Activated CD4-positive, alpha-beta memory T cell treated with anti-CD3 and anti-CD28 coated beads for 36 hours (primary cell): ENCODE measurements around the gene PAK5. TPM values are rescaled to one million over a fixed set of nuclear protein-coding genes. Genes with fewer than 3 reads are reported as not detected.

Experiments
- CTCF ChIA-PET: fragments of 350-600 bp; sonication (Branson Sonifier 250); formaldehyde crosslinking; loops from one replicate; lab custom pipeline; 2021; ENCODE audit warnings: antibody characterized with exemption, inconsistent platforms; lab: Charles Lee
- POLR2A ChIA-PET: fragments of 350-600 bp; sonication (Branson Sonifier 250); formaldehyde crosslinking; loops from one replicate; lab custom pipeline; 2021; ENCODE audit warnings: antibody characterized with exemption; lab: Charles Lee
- DNase-seq: peaks from one replicate; pipeline ENCODE4 v3.0.0-alpha.2; 2020
- H3K27ac Mint-ChIP-seq: one replicate; pipeline ENCODE4 v1.8.0; 2021; ENCODE audit warnings: mixed read lengths
- H3K27me3 Mint-ChIP-seq: one replicate; pipeline ENCODE4 v1.8.0; 2021; ENCODE audit warnings: mixed read lengths
- H3K36me3 Mint-ChIP-seq: one replicate; pipeline ENCODE4 v1.8.0; 2021; ENCODE audit warnings: mixed read lengths
- H3K4me1 Mint-ChIP-seq: one replicate; pipeline ENCODE4 v1.8.0; 2021; ENCODE audit warnings: low read depth, mixed read lengths
- H3K4me3 Mint-ChIP-seq: one replicate; pipeline ENCODE4 v1.8.0; 2021; ENCODE audit warnings: mild to moderate bottlenecking, mixed read lengths
- H3K9me3 Mint-ChIP-seq: one replicate; pipeline ENCODE4 v1.8.0; 2021; ENCODE audit warnings: mixed read lengths
- intact Hi-C: fragments of 100-400 bp; cut with micrococcal nuclease; formaldehyde crosslinking; loops from one replicate; pipeline ENCODE4 v1.15.1; 2023
- total RNA-seq, 2 experiments: library from RNA; stranded (reverse); gene quantifications; one replicate each; pipeline ENCODE4 v1.2.3, GENCODE V29; 2021

The PAK5 gene
- total RNA-seq, 2 experiments from 2014 or later: not detected

- Mint-ChIP-seq H3K27me3 (peaks cover 2% of the 10 kb centered on the region), H3K4me1 (no peaks in the 10 kb centered on the region), H3K36me3 (no peaks in the 10 kb centered on the region), H3K9me3 (no peaks in the 10 kb centered on the region), H3K27ac (no peak overlapping the region), H3K4me3 (no peak overlapping the region)
- intact Hi-C loops: no loop called here
- ChIA-PET CTCF (no interaction called here), POLR2A (no interaction called here)
- no peak for DNase-seq
Measured at GRCh38 chr20:9711872-9712271, 127.0 kb downstream of the PAK5 start.

DNA sequence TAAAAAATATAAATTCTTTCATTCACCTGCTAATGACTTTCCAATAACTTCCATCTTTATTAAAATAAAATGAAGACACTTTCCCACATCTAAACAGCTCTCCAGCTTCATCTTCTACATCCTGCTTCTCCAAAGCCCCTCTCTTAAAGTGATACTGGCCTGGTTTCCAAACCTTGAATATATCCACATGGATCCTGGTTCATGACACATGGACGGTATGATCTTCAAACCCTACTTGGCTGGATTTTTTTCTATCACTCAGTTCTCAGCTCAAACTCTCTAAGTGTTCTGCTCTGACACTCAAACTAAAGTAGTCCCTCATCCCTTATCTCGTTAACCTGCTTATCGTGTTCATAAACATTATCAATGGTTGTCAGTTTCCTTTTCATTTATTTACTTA, 128.2 kb downstream of the PAK5 start:
- H3K9me3 Mint-ChIP-seq: no peaks in the 10 kb centered on the region
- peaks cover 2% of the 10 kb centered on the region for H3K27me3 Mint-ChIP-seq
- H3K36me3 Mint-ChIP-seq: no peaks in the 10 kb centered on the region
- intact Hi-C loops: no loop called here
- H3K27ac Mint-ChIP-seq: no peak overlapping the region
- ChIA-PET CTCF (no interaction called here), POLR2A (no interaction called here)
- H3K4me1 Mint-ChIP-seq: no peaks in the 10 kb centered on the region
- no peak for DNase-seq
- H3K4me3 Mint-ChIP-seq: no peak overlapping the region

DNA sequence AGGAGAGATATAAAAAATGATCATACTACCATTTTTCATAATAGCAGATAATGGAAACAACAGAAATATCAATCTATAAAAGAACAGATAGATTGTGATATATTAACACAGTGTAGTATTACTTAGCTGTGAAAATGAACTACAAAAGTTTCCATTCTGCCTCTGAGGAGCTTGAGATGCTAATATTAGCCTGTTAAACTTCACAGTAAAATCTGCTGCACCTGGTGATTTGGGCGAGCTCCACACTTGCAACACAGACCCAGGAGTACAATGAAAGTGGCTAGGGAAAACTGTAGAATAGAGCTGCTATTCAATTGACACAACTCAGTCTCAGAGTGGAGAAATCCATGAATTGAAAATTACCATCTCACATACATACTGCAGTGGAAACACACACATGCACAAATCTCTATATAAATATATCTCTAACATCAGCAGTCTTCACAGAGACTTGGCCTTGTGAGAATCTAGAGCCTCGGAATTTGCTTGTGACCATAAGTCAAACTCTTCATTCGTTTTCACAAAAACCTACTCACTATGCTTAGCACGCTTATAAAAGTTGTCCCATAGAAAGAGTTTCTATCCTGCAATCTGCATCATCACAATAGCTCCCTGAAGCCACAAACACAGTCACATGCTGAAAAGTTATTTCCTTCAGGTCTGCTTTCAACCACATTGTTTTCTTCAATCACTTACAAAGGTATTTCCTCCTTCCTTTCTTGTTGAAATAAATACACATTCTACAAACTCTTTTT, 133.0 kb downstream of the PAK5 start:
- Mint-ChIP-seq H3K36me3 (no peaks in the 10 kb centered on the region), H3K27me3 (no peaks in the 10 kb centered on the region), H3K27ac (no peak overlapping the region), H3K4me1 (no peaks in the 10 kb centered on the region), H3K4me3 (no peak overlapping the region), H3K9me3 (no peaks in the 10 kb centered on the region)
- POLR2A ChIA-PET: no interaction called here
- intact Hi-C loops: no loop called here
- CTCF ChIA-PET: no interaction called here
- no peak for DNase-seq

DNA sequence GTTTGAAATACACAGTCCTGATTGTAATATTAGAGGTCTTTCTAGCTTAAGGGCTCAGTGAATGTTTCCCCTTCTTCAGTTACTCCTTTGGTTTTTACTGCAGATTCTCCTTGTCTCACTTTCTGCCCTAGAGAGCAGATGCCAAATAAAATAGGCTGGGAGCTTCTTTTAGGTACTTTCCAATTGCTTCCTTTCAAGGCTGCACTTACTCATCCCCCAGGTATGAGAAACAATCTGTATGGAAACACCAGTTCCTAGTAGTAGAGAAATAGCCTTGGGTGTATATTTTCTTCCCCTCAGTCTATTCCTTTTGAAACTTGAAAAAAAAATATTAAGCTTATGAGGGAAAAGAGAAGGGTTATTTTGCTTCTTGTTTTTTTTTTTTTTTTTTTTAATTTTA, 139.7 kb downstream of the PAK5 start:
- no peaks in the 10 kb centered on the region for H3K36me3 Mint-ChIP-seq
- no peaks in the 10 kb centered on the region for H3K9me3 Mint-ChIP-seq
- no peak for DNase-seq
- H3K4me3 Mint-ChIP-seq: no peak overlapping the region
- ChIA-PET POLR2A (no interaction called here), CTCF (no interaction called here)
- no peaks in the 10 kb centered on the region for H3K4me1 Mint-ChIP-seq
- no peaks in the 10 kb centered on the region for H3K27me3 Mint-ChIP-seq
- no peak overlapping the region for H3K27ac Mint-ChIP-seq
- intact Hi-C loops: no loop called here

DNA sequence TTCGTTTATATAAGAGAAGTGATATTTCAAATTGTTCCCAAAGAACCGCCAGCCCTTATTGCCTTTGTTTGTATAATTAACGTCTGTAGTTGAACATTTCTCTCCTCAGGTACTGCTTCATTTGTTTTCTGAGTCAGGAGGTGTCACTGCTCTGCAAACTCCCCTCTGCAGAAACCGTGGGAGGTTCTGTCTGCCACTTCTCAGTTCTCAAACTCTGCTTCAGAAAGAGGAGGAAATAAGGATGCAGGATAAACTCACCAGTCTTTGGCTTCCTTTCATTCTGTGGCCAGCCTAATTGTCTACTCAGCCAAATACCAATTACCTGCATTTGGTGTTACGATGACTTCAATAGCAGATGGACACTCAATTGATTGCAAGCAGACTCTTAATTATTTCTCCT, 149.8 kb downstream of the PAK5 start:
- no peak overlapping the region for H3K4me3 Mint-ChIP-seq
- H3K4me1 Mint-ChIP-seq: no peaks in the 10 kb centered on the region
- ChIA-PET POLR2A (no interaction called here), CTCF (interaction anchor here (0.7 kb wide), 1 partner anchor 436 kb away, joined by 3 read pairs; no protein-coding TSS in a partner anchor)
- no peak overlapping the region for H3K27ac Mint-ChIP-seq
- H3K9me3 Mint-ChIP-seq: no peaks in the 10 kb centered on the region
- intact Hi-C loops: no loop called here
- no peaks in the 10 kb centered on the region for H3K36me3 Mint-ChIP-seq
- no peaks in the 10 kb centered on the region for H3K27me3 Mint-ChIP-seq
- no peak for DNase-seq

DNA sequence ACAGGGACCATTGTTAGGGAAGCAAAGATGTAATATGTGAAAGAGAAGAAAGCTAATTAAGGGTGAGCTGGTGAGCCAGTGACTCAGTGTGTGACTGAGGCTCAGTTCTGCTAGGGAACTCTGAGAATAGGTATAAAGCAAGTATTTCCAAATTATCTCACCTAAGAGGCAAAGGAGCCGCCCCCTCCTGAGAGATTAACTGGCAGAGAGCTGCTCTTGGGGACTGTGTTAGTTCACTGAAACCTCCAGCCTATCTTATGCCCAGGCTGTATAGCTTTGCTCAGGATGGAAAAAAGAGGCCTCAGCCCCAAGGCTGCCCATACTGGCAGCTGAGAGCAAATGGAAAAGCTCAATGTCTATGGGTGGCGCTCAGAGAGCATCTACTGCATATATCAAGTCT, 152.0 kb downstream of the PAK5 start:
- Mint-ChIP-seq H3K36me3 (no peaks in the 10 kb centered on the region), H3K4me1 (no peaks in the 10 kb centered on the region), H3K27ac (no peak overlapping the region), H3K4me3 (no peak overlapping the region), H3K27me3 (no peaks in the 10 kb centered on the region), H3K9me3 (no peaks in the 10 kb centered on the region)
- CTCF ChIA-PET: no interaction called here
- POLR2A ChIA-PET: no interaction called here
- DNase-seq: no peak
- intact Hi-C loops: no loop called here

GRCh38 chr20:9686455-9686854, 152.4 kb downstream of the PAK5 start:
- ChIA-PET CTCF (no interaction called here), POLR2A (no interaction called here)
- Mint-ChIP-seq H3K4me1 (no peaks in the 10 kb centered on the region), H3K36me3 (no peaks in the 10 kb centered on the region), H3K27ac (no peak overlapping the region), H3K9me3 (no peaks in the 10 kb centered on the region), H3K27me3 (no peaks in the 10 kb centered on the region), H3K4me3 (no peak overlapping the region)
- no peak for DNase-seq
- intact Hi-C loops: no loop called here

GRCh38 chr20:9686001-9686400, 152.9 kb downstream of the PAK5 start:
- ChIA-PET CTCF (no interaction called here), POLR2A (no interaction called here)
- intact Hi-C loops: no loop called here
- H3K27ac Mint-ChIP-seq: no peak overlapping the region
- no peaks in the 10 kb centered on the region for H3K4me1 Mint-ChIP-seq
- H3K4me3 Mint-ChIP-seq: no peak overlapping the region
- H3K9me3 Mint-ChIP-seq: no peaks in the 10 kb centered on the region
- no peaks in the 10 kb centered on the region for H3K36me3 Mint-ChIP-seq
- no peaks in the 10 kb centered on the region for H3K27me3 Mint-ChIP-seq
- DNase-seq: no peak

DNA sequence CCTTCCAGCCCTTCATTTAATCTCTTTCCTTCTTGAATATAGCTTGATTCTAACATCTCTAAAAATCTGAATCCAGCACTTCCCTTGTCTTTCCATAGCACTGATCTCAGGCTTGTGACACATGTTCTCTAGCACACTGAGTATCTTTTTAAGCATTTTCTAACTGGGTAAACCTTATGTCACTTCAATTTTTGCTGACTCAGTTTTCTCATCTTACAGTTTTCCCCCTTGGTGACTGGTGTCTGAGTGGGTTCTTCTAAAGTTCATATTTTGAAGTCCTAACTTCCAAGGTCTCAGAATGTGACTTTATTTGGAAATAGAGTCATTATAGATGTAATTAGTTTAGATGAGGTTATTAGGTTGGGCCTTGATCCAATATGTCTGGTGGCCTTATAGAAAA, 153.9 kb downstream of the PAK5 start:
- CTCF ChIA-PET: no interaction called here
- POLR2A ChIA-PET: no interaction called here
- Mint-ChIP-seq H3K4me3 (no peak overlapping the region), H3K27ac (no peak overlapping the region), H3K27me3 (no peaks in the 10 kb centered on the region), H3K9me3 (no peaks in the 10 kb centered on the region), H3K4me1 (no peaks in the 10 kb centered on the region), H3K36me3 (no peaks in the 10 kb centered on the region)
- intact Hi-C loops: no loop called here
- DNase-seq: no peak

DNA sequence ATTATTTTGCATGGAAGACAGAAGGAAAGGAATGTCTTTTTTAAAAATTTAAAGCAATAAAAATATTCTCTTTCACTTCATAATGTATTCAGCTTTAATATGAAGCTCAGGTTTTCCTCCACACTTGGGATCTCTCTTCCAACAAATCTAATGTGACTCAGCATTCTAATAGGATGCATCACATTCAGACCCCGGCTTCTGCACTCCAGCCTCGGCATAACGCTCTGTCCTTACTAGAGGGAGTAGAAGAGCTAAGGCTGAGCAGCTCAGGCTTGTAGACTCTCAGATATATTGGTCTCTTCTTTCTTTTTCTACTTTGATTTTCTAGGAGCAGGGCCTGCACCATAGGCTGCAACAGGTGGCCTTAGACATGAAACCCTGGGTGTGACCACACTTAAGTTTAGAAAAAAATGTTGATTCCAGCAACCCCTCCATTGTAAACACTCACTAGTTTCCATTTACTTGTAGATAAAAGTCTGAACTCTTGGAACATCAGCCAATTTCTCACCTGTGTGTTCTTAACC, 161.7 kb downstream of the PAK5 start:
- no peak for DNase-seq
- no peaks in the 10 kb centered on the region for H3K4me1 Mint-ChIP-seq
- no peaks in the 10 kb centered on the region for H3K27me3 Mint-ChIP-seq
- no peak overlapping the region for H3K27ac Mint-ChIP-seq
- no peak overlapping the region for H3K4me3 Mint-ChIP-seq
- CTCF ChIA-PET: no interaction called here
- H3K9me3 Mint-ChIP-seq: peaks cover 4% of the 10 kb centered on the region
- POLR2A ChIA-PET: no interaction called here
- intact Hi-C loops: no loop called here
- no peaks in the 10 kb centered on the region for H3K36me3 Mint-ChIP-seq

DNA sequence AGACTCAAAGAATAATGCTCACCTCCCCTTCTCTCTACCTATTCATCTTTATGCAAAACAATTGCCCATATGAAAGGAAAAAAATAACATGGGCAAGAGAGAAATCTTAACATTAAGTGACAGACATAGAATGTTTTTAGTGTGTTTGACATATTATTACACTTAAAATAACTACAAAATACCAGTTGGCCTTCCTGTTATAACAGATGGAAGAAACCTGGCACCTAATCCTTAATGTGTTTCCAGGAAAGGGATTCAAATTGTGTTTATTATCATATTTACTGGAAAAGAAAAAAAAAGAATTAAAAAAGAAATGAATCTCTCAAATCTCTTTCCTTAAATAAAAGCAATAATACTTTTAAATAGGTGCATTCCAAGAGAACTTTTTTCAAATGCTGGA, 165.9 kb downstream of the PAK5 start:
- no peaks in the 10 kb centered on the region for H3K4me1 Mint-ChIP-seq
- H3K27me3 Mint-ChIP-seq: no peaks in the 10 kb centered on the region
- no peak overlapping the region for H3K27ac Mint-ChIP-seq
- DNase-seq: no peak
- intact Hi-C loops: no loop called here
- peaks cover 4% of the 10 kb centered on the region for H3K9me3 Mint-ChIP-seq
- no peak overlapping the region for H3K4me3 Mint-ChIP-seq
- POLR2A ChIA-PET: no interaction called here
- CTCF ChIA-PET: no interaction called here
- H3K36me3 Mint-ChIP-seq: no peaks in the 10 kb centered on the region

GRCh38 chr20:9672027-9672426, 166.8 kb downstream of the PAK5 start:
- H3K9me3 Mint-ChIP-seq: peaks cover 4% of the 10 kb centered on the region
- ChIA-PET CTCF (no interaction called here), POLR2A (no interaction called here)
- intact Hi-C loops: no loop called here
- H3K27me3 Mint-ChIP-seq: no peaks in the 10 kb centered on the region
- H3K27ac Mint-ChIP-seq: no peak overlapping the region
- H3K4me1 Mint-ChIP-seq: no peaks in the 10 kb centered on the region
- H3K4me3 Mint-ChIP-seq: no peak overlapping the region
- H3K36me3 Mint-ChIP-seq: no peaks in the 10 kb centered on the region
- no peak for DNase-seq

DNA sequence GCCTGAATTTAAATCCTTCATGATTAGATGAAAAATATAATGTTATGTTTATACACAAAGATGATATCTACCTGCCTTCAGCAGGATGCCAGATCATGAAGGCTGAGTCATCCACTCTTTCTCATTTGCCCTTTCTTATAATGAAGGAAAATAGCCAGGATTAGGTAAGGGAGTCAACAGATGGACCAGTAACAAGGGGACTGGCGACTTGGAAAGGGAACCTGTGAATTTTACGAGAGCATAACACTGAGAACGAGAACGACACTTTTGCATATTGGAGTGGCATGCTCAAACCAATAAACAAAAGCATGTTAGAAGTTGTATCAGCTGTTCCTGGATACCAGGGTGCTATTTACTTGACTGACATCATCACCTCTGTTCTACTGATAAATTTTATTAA, 170.5 kb downstream of the PAK5 start:
- H3K27ac Mint-ChIP-seq: no peak overlapping the region
- intact Hi-C loops: no loop called here
- CTCF ChIA-PET: no interaction called here

More for the DNA sequence above, 170.5 kb downstream of the PAK5 start:
- H3K27me3 Mint-ChIP-seq: no peaks in the 10 kb centered on the region
- POLR2A ChIA-PET: no interaction called here
- no peaks in the 10 kb centered on the region for H3K36me3 Mint-ChIP-seq
- H3K4me3 Mint-ChIP-seq: no peak overlapping the region
- no peak for DNase-seq
- H3K4me1 Mint-ChIP-seq: no peaks in the 10 kb centered on the region
- H3K9me3 Mint-ChIP-seq: no peaks in the 10 kb centered on the region
